NT2/D1 (cell line): ENCODE measurements around the gene CEP152.

Experiments used
- DNase-seq: peaks from one replicate; pipeline ENCODE4 v3.0.0-alpha.2; 2011; ENCODE audit warnings: low read depth, low spot score
- H3K27me3 ChIP-seq: 2 replicates; pipeline ENCODE4 v1.6.0; 2011; ENCODE audit warnings: mild to moderate bottlenecking; ENCODE audit not compliant: insufficient read length, insufficient read depth
- H3K36me3 ChIP-seq: 2 replicates; pipeline ENCODE4 v1.6.1; 2011; ENCODE audit warnings: mild to moderate bottlenecking, low read length, mixed read lengths; ENCODE audit not compliant: insufficient read depth, insufficient read length
- H3K4me1 ChIP-seq: 2 replicates; pipeline ENCODE4 v1.5.1; 2011; ENCODE audit not compliant: insufficient read depth, insufficient read length
- H3K4me3 ChIP-seq: 2 replicates; pipeline ENCODE4 v1.5.1; 2011; ENCODE audit warnings: low read depth; ENCODE audit not compliant: insufficient read length
- H3K9ac ChIP-seq: 2 replicates; pipeline ENCODE4 v1.6.0; 2011; ENCODE audit warnings: low read depth; ENCODE audit not compliant: insufficient read length
- H3K9me3 ChIP-seq: 2 replicates; pipeline ENCODE4 v1.5.1; 2011; ENCODE audit warnings: mild to moderate bottlenecking, low read length; ENCODE audit not compliant: insufficient read depth
- SUZ12 ChIP-seq: IDR thresholded peaks from 2 replicates; pipeline ENCODE4 v1.6.1; 2011; ENCODE audit not compliant: insufficient read length, insufficient read depth; ENCODE audit errors: extremely low read depth
- YY1 ChIP-seq: IDR thresholded peaks from 2 replicates; pipeline ENCODE4 v1.6.1; 2011; ENCODE audit not compliant: insufficient read length, insufficient read depth
- ZNF274 ChIP-seq: IDR thresholded peaks from 2 replicates; pipeline ENCODE4 v1.6.1; 2011; ENCODE audit warnings: mild to moderate bottlenecking, low read depth, low read length

Gene CEP152

DNA sequence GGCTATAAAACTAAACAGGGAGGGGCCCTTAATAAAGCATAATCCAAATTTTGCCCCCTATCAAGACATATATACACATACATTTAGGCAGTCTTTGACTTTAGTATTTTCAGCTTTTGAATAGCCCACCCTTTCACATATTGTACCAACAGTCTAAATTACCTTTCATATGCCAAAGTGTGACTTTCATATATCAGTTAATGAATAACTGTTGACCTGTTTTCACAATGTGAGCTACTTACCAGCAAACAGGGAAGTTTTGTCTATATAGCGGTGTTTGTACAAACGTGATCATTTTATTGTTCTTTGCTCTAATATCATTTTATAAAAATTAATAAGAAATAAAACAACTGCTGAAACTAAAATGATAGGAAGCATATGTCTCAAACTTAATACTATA is 28.0 kb downstream of the CEP152 start:
- Histone ChIP-seq H3K4me1 (no peaks in the 10 kb centered on the region), H3K4me3 (no peak overlapping the region), H3K27me3 (no peaks in the 10 kb centered on the region), H3K9ac (no peak overlapping the region), H3K9me3 (no peaks in the 10 kb centered on the region), H3K36me3 (peaks cover 44% of the 10 kb centered on the region)
- TF ChIP-seq YY1 = no peak
- no peak for TF ChIP-seq SUZ12
- no peak for TF ChIP-seq ZNF274
- DNase-seq = no peak

DNA sequence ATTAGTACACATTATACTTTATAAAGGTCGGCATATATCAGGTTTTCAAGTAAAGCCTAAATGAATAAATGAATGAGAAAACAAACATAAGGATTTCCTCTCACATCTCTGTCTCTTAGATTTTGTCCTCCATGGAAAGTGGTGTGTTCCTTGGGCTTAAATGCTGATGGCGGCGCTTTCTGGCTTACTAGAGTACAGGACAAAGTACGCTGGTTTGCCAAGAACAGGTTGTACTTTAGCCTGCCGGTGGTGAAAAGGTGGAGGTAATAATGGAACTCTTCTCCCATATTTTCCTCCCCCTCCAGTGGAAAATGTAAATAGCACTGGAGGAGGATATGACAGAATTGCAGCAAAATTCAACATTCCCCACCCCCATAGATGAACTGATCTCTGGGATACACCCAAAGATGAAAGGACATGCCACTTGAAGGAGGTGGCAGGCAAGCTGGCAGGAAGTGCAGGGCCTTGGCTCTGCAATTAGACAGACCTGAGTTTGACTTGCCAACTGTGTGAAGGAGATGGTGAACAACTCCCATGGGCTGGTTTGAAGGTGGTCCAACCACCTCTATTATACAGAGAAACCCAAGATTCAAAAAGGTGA is 29.3 kb downstream of the CEP152 start:
- Histone ChIP-seq H3K27me3 (no peaks in the 10 kb centered on the region), H3K9me3 (no peaks in the 10 kb centered on the region), H3K9ac (no peak overlapping the region), H3K4me1 (no peaks in the 10 kb centered on the region), H3K36me3 (peaks cover 44% of the 10 kb centered on the region), H3K4me3 (no peak overlapping the region)
- DNase-seq = no peak
- no peak for TF ChIP-seq ZNF274
- no peak for TF ChIP-seq SUZ12
- no peak for TF ChIP-seq YY1

DNA sequence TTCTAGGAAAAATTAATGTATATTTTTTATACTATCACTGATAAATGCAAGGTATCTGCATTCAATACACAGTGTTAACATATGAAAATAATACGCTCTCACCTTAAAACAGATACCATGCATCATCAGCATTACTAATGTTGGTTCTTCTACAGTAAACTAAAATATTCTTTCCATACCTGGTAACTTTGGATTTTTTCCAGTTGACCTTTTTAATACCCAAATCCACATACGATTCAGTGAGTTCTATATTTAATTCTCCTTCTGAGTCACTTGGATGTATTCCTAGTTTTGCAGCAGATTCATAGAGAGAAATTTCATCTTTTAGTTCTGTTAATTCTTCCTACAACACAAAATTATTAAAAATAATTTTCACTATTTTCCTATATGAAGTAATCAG is 29.9 kb downstream of the CEP152 start:
- Histone ChIP-seq H3K27me3 (no peaks in the 10 kb centered on the region), H3K4me3 (no peak overlapping the region), H3K36me3 (peaks cover 44% of the 10 kb centered on the region), H3K4me1 (no peaks in the 10 kb centered on the region), H3K9ac (no peak overlapping the region), H3K9me3 (no peaks in the 10 kb centered on the region)
- TF ChIP-seq ZNF274 (no peak), YY1 (no peak), SUZ12 (no peak)
- no peak for DNase-seq

DNA sequence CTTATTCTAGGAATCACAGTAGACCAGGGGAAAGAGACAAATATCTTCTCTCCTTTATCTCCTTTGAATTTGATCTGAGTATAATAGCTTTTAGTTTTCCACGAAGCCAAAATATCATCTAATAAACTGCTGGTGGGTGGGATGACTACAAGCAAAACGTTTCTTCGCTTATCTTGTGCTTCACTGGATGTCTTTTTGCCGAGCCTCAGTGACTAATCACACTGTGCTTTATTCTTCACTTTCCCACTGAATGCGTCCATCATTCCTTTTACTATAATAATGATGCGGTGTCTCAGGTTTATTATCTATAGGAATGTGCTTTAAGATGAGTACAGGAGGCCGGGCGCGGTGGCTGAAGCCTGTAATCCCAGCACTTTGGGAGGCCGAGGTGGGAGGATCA is 32.5 kb downstream of the CEP152 start:
- no peak overlapping the region for H3K9ac ChIP-seq
- no peaks in the 10 kb centered on the region for H3K27me3 ChIP-seq
- no peak for DNase-seq
- H3K4me3 ChIP-seq = no peak overlapping the region
- no peaks in the 10 kb centered on the region for H3K4me1 ChIP-seq
- TF ChIP-seq ZNF274 (no peak), YY1 (no peak), SUZ12 (no peak)
- H3K36me3 ChIP-seq = peaks cover 33% of the 10 kb centered on the region
- H3K9me3 ChIP-seq = no peaks in the 10 kb centered on the region

DNA sequence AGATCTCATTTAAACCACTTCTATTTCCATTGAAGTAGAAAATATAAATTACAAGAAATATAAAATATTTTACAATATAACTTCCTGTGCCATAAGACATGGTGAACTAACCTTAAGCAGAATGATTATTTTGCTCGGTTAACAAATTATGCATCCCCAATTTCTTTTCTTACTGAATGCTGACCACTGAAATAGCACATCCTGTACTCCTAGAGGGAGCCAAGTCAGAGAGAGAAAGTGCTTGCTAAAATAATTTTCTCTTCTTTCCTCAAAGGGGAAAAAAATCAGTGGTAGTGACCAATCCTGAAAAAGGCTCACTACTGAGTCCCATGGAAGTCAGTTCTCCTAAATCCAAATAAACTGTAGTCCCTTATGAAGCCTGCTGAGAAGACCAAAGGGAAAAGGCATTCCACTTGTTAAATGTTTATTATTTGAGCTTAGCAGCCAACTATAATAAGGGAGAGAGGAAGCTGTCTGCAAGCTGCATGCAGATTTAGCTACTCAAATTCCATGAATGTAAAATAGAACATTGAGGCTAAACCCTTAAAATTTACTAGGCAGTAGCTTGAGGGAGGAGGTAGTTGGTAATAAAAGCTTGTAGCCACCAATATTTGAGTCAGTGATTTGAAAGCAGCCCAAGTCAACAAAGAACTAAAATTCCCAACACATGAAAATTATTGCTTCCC is 33.1 kb downstream of the CEP152 start:
- H3K4me3 ChIP-seq = no peak overlapping the region
- no peaks in the 10 kb centered on the region for H3K9me3 ChIP-seq
- no peak for DNase-seq
- no peak overlapping the region for H3K9ac ChIP-seq
- peaks cover 27% of the 10 kb centered on the region for H3K36me3 ChIP-seq
- no peaks in the 10 kb centered on the region for H3K27me3 ChIP-seq
- H3K4me1 ChIP-seq = no peaks in the 10 kb centered on the region
- TF ChIP-seq SUZ12 (no peak), YY1 (no peak), ZNF274 (no peak)

DNA sequence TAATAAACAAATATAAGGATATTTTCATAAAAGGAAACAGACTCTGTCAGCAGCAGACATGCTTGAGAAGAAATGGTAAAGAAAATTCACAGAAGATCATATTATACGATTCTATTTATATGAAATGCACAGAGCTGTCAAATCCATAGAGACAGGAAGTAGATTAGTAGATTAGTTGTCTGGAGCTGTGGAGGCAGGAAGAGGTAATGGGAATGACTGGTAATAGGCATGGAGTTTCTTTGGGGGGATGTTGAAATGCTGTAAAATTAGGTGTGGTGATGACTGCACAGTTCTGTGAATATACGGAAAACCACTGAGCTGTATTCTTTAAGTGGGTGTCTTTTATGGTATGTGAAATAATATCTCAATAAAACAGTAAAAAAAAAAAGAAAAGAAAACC is 35.3 kb downstream of the CEP152 start:
- no peaks in the 10 kb centered on the region for H3K27me3 ChIP-seq
- no peak for TF ChIP-seq ZNF274
- peaks cover 17% of the 10 kb centered on the region for H3K36me3 ChIP-seq
- no peaks in the 10 kb centered on the region for H3K4me1 ChIP-seq
- DNase-seq = no peak
- H3K9ac ChIP-seq = no peak overlapping the region
- H3K4me3 ChIP-seq = no peak overlapping the region
- no peaks in the 10 kb centered on the region for H3K9me3 ChIP-seq

DNA sequence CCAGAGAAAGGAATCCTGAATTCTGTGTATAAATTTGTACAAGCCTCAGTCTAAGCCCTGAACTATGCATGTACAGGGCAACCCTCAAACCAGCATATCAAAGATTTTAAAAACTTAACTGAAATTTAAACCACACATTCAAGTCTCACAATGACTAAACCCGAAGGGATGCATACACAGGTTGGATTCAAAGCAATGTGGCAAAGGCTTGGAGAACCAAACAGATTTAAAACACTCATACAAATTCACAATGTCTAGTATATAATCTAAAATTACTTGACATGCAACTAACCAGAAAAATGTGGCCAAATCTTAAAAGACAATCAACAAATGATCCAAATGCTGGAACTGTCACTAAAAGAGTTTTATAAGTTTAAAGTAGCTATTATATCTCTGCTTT is 36.4 kb downstream of the CEP152 start:
- TF ChIP-seq ZNF274 = no peak

DNA sequence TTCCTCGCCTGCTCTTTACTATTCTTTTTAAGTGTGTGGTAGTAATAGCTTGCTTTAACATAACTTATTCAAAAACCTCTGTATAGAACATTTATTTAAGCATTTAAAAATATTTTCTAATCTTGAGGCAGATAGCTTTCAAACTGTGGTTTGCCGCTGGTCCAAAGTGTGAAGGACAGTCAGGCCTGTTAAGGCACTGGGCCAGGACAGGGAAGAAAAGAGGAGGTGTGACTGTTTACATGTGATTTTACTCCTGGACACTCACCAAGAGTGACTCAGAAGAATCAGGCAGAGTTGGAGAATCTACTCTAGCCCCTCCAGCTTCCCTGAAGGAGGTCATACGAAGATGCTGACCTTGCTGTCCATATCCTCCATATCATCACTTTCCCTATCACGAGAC is 44.7 kb downstream of the CEP152 start:
- DNase-seq = no peak
- H3K27me3 ChIP-seq = no peaks in the 10 kb centered on the region
- H3K9me3 ChIP-seq = no peaks in the 10 kb centered on the region
- peaks cover 41% of the 10 kb centered on the region for H3K36me3 ChIP-seq
- no peak overlapping the region for H3K9ac ChIP-seq
- H3K4me3 ChIP-seq = no peak overlapping the region
- TF ChIP-seq ZNF274 (no peak), SUZ12 (no peak), YY1 (no peak)
- no peaks in the 10 kb centered on the region for H3K4me1 ChIP-seq

More for the DNA sequence above, 36.4 kb downstream of the CEP152 start:
- Histone ChIP-seq H3K27me3 (no peaks in the 10 kb centered on the region), H3K36me3 (peaks cover 13% of the 10 kb centered on the region), H3K4me3 (no peak overlapping the region), H3K9me3 (no peaks in the 10 kb centered on the region), H3K4me1 (no peaks in the 10 kb centered on the region), H3K9ac (no peak overlapping the region)
- DNase-seq = no peak
